HEK293T (cell line): Measurements from ENCODE around the gene KRTAP9-4.

ENCODE experiments used
- CTBP1 ChIP-seq: fragments of 450-650 bp; IDR thresholded peaks from 2 replicates; pipeline ENCODE4 v1.6.1; 2016; ENCODE audit warnings: borderline replicate concordance
- HDGF ChIP-seq: fragments of 450-650 bp; IDR thresholded peaks from 2 replicates; pipeline ENCODE4 v1.6.1; 2017; ENCODE audit warnings: antibody characterized with exemption, borderline replicate concordance
- SP1 ChIP-seq: fragments of 450-650 bp; IDR thresholded peaks from 2 replicates; pipeline ENCODE4 v1.6.1; 2017
- TF ChIP-seq, protein P1 (sequence below): fragments of 450-650 bp; IDR thresholded peaks from 2 replicates; pipeline ENCODE4 v1.6.1; 2016

DNA sequence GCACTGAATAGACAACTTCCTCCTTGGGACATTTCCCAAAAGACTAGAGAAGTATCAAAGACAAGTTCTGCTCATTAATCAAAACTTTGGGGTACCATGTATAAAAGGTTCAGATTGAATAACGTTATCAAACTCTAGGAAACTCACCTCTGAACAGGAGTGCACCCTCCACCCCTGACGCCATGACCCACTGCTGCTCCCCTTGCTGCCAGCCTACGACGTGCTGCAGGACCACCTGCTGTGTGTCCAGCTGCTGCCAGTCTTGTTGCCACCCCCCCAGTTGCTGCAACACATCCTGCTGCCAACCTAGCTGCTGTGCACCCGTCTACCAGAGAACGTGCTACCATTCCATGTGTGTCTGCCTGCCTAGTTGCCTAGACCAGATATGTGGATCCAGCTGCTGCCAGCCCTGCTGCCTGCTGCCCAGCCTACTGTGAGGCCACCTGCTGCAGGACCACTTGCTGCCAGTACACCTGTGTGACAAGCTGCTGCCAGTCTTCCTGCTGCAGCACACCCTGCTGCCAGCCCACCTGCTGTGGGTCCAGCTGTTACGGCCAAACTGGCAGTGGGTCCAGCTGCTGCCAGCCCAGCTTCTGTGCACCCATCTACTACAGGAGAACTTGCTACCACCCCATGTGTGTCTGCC, 36.8 kb upstream of the KRTAP9-4 start:
- TF ChIP-seq CTBP1 (no peak), SP1 (no peak), HDGF (no peak)
- TF ChIP-seq, protein P1, sequence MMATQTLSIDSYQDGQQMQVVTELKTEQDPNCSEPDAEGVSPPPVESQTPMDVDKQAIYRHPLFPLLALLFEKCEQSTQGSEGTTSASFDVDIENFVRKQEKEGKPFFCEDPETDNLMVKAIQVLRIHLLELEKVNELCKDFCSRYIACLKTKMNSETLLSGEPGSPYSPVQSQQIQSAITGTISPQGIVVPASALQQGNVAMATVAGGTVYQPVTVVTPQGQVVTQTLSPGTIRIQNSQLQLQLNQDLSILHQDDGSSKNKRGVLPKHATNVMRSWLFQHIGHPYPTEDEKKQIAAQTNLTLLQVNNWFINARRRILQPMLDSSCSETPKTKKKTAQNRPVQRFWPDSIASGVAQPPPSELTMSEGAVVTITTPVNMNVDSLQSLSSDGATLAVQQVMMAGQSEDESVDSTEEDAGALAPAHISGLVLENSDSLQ = no peak
